Stimulated activated CD4-positive, alpha-beta T cell treated with anti-CD3 and anti-CD28 coated beads, TNF-alpha, amount 100 ng/mL, for 48 hours (primary cell): ENCODE results near the gene FRMD5.

ENCODE experiments used
- DNase-seq, 3 donors: peaks; one replicate each; pipeline ENCODE4 v3.0.0-alpha.2; 2020; ENCODE audit warnings: low read depth in 3 of 3

The FRMD5 gene

GRCh38 chr15:44160796-44161195 is 34.3 kb downstream of the FRMD5 start:
- DNase-seq = no peak

DNA sequence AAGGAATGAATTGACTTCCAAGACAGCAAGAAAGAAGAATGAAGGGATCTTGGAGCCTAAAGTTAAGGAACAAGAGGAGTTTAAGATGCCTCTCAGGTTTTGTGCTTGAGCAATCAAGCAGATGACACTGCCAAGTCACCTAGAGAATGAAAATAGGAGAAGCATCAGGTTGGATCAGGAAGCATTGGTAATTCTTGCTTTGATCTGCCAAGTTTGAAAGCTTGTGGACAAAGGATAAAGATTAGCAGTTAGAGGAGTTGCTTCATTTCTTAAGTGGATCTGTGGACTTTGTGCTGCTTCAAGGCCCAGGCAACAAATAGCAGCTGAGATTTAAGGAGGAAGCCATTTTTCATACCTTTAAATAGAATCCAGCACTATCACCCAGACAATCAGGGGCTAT is 35.6 kb downstream of the FRMD5 start:
- DNase-seq = no peak

GRCh38 chr15:44158111-44158510 is 37.0 kb downstream of the FRMD5 start:
- no peak for DNase-seq

GRCh38 chr15:44157679-44158078 is 37.4 kb downstream of the FRMD5 start:
- no peak for DNase-seq

GRCh38 chr15:44153352-44153751 is 41.7 kb downstream of the FRMD5 start:
- no peak for DNase-seq

DNA sequence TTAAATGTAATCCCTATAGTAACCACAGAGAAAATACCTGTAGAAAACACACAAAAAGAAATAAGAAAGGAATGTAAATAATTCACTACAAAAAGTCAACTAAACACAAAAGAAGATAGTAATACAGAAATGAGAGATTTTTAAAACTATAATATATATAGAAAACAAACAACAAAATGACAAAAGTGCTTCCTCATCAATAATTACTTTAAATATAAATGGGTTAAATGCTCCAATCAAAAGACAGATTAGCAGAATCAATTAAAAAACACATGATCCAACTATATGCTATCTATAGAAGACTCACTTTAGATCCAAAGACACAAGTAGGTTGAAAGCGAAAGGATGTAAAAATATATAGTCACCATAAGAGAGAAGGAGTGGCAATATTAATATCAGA is 45.8 kb downstream of the FRMD5 start:
- DNase-seq = no peak

DNA sequence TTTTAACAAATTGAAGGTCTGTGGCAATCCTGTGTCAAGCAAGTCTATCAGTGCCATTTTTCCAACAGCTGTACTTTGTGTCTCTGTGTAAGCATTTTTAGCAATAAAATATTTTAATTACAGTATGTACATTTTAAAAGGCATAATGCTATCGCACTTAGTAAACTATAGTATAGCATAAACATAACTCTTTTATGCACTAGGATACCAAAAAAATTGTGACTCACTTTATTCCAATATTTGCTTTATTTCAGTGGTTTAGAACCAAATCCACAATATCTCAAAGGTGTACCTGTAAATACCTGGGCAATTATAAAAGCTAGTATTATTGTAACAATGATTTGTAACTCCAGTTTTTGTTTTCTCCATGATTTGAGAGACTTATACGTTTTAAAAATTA is 46.5 kb downstream of the FRMD5 start:
- no peak for DNase-seq

- DNase-seq = no peak
These were observed 47.4 kb downstream of the FRMD5 start for GRCh38 chr15:44147636-44148035.

GRCh38 chr15:44145495-44145894 is 49.6 kb downstream of the FRMD5 start:
- DNase-seq = no peak

DNA sequence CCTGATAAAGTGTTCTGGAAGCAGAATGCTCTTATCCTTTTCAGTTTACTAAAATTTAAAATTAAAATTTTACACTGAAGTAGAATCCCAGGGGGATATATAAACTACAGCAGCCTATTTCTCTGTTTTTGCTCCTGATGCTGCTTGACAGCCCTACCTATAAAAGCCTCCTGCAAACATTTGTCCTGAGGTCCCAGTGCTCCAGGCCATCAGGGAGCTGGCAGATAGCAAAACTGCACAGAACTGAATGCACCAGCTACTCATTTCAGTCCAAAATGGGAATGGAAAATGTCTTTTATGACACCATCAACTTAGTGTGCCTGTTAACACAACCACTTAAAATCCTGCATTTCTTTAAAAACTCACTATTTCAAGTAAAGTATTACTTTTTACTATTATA is 50.1 kb downstream of the FRMD5 start:
- no peak for DNase-seq

GRCh38 chr15:44144184-44144583 is 50.9 kb downstream of the FRMD5 start:
- DNase-seq = no peak

- DNase-seq = no peak
These were observed 57.3 kb downstream of the FRMD5 start for GRCh38 chr15:44137750-44138149.

DNA sequence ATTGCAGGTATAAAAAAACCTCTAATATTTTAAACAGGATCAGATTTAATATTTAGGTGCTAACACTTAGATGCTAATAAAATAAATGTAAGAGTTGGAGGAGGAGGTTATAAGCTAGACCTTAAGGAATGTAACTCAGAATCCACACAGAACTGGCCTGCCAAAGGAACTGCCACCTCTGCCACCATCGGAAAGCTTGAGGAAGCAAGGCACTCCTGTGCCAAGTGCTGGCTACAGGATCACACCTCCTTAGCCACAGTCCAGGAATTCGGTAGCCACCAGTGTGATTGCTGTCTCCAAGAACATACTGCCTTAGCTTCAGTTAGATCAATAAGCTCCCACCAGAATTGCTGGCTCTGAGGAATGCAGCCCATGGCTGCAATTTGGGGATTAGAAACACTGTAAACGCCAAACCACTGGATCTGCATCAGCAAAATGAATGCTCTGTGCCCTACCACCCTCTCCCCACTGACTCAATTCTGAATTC is 58.0 kb downstream of the FRMD5 start:
- DNase-seq = no peak

DNA sequence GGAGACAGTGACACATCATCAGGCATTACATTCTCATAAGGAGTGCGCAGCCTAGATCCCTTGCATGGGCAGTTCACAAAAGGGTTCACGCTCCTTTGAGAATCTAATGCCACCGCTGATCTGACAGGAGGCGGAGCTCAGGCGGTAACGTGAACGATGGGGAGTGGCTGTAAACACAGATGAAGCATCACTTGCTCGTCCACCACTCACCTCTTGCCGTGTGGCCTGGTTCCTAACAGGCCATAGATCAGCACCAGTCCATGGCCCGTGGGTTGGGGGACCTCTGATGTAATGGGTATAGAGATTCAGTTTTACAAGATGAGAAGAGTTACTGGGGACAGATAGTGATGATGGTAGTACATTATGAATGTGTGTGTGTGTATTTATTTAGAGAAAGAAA is 63.0 kb downstream of the FRMD5 start:
- DNase-seq = no peak

- DNase-seq = no peak
These were observed 64.3 kb downstream of the FRMD5 start for GRCh38 chr15:44130778-44131177.

DNA sequence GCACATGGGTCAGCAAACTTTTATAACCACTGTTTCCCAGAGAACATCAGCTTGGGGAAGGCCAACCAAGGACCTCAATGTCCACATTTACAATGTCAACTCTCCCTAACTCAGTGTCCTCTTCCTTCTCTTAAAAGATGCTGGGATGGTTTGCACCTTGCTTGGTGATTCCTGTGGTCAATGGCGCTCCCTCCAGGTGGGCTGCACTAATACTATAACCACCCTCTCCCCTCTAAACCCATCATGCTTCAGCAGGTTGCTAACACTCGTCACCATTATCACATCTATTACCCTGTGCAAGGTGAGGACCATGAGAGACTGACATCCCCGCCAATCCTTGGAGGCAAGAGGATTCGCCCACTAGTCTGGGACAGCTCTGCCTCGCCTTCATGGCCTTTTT is 65.2 kb downstream of the FRMD5 start:
- DNase-seq = no peak

DNA sequence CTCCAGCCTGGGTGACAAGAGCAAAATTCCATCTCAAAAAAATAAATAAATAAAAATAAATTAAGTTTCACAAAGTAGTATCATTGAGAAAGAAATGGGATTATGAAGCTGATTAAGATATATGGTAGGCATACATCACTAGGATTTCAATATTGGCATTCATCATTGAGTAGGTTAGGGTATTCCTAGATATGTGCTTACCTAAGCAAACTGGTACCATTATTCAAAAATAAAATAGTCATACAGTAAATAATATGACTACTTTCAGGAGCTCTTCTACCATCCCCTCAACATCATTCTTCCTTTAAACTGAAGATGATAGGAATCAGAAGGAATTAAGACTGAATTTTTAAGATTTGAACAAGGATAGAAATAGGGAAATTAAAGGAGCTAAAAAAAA is 66.6 kb downstream of the FRMD5 start:
- DNase-seq = no peak

- no peak for DNase-seq
These were observed 69.2 kb downstream of the FRMD5 start for GRCh38 chr15:44125879-44126278.

- DNase-seq = no peak
These were observed 92.3 kb downstream of the FRMD5 start for GRCh38 chr15:44102675-44103254.

- no peak for DNase-seq
These were observed 93.1 kb downstream of the FRMD5 start for GRCh38 chr15:44101944-44102343.

DNA sequence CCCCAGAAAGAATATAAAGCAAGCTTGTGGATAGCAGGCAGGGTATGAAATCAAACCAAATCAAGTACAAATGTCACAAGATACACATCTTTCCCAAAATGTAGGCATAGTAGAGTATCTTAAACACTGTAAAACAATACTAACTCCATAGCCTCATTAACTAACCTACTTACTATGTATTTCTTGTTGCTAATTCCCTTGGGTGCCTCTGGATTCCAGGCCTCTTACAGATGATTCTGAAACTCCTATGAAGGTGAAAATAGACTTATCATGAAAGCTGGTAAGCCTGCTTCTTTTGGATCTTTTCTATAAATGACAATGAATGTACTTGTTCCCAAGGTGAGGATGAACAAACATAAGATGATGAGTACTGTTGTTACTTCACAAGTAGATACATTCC is 93.8 kb downstream of the FRMD5 start:
- no peak for DNase-seq

- no peak for DNase-seq
These were observed 95.4 kb downstream of the FRMD5 start for GRCh38 chr15:44099671-44100070.

DNA sequence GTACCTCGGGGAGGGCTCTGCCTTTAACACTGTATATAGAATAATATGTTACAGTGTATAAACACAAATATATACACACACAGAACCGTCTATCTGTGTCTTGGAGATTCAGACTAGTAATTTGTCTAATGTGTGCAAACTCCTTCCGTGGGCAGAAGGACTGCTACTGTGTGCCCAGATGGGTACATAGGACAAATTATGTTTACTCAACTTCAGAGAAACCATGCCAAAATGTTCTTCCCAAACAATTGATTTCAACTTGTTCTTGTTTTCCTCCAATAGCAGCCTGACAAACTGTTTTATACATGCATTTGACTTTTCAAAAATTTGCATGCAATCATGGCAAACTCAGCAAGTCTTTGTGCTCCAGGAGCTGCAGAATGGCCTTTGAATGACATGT is 97.5 kb downstream of the FRMD5 start:
- no peak for DNase-seq

GRCh38 chr15:44096596-44096995 is 98.5 kb downstream of the FRMD5 start:
- no peak for DNase-seq
